Measurements from ENCODE around the gene UQCC3.
"Not testable (repeated sequence)": the region's sequence is repeated elsewhere in the genome, so short reads cannot be mapped to it uniquely, and the experiment has no call there.

The UQCC3 gene

DNA sequence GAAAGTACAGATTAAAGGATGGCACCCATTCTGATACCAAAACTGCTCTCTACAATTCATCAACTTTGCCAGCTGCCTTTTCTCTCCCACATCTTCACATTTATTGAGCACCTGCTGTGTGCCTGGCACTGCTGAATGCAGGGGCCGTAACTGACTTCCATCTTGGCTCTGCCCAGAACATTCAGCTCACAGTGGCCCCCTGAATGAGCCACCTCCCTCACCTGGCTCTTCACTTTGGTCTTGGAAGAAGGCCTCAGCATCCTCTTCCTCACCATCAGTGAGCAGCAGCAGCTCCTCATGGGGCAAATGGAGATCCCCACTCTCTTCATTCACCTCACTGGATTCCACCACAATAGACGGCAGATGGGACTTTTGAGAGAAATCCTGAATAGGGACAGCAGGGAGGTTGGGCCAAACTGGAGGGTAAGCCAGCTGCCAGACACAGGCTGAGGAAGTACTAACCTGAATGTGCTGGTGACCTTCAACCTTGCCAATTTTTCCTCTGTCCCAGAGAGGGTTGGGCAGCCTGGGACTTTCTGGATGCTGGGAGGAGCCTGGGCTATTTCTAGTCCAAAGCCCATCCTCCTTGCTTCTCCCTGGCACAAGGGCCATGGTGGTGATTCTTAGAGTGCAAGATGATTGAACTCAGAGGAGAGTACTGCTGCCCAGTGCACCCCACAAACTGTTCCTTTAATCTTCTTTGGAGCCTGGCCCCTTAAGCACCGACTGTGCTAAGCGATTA lies 1.9 kb upstream of the UQCC3 start:
- Histone ChIP-seq H3K9me3 (ENCODE audit: severe bottlenecking) (no peaks in the 10 kb centered on the region), H3K4me3 (ENCODE audit: low read depth, low read length) (peak overlapping the region; percentile 34)
- TF ChIP-seq, protein P1, sequence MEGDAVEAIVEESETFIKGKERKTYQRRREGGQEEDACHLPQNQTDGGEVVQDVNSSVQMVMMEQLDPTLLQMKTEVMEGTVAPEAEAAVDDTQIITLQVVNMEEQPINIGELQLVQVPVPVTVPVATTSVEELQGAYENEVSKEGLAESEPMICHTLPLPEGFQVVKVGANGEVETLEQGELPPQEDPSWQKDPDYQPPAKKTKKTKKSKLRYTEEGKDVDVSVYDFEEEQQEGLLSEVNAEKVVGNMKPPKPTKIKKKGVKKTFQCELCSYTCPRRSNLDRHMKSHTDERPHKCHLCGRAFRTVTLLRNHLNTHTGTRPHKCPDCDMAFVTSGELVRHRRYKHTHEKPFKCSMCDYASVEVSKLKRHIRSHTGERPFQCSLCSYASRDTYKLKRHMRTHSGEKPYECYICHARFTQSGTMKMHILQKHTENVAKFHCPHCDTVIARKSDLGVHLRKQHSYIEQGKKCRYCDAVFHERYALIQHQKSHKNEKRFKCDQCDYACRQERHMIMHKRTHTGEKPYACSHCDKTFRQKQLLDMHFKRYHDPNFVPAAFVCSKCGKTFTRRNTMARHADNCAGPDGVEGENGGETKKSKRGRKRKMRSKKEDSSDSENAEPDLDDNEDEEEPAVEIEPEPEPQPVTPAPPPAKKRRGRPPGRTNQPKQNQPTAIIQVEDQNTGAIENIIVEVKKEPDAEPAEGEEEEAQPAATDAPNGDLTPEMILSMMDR (IDR thresholded peaks at IDR 0.05; ENCODE audit: low read depth, low read length) = no peak

DNA sequence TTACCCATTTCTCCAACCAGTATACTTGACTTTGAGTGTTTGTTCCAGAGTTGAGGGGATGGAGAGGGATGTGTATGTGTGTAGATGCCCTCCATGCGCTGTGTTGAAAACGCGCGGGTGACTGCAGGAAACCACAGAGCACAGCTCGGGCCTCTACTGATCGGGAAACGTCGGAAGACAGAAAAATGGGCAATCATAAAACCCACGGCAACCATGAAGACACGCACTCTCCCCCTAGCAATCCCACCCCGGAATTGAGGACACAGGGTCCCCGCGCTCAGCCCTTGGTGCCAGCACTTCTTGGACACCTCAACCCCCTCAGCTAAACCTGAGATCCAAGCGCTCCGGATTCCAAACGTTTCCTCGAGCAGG lies 251 bp upstream of the UQCC3 start:
- Histone ChIP-seq H3K27me3 (ENCODE audit: insufficient read depth, low read depth, severe bottlenecking) (no peaks in the 10 kb centered on the region), H3K4me3 (ENCODE audit: low read depth, low read length) (peak overlapping the region; percentile 93), H3K36me3 (peaks cover 58% of the 10 kb centered on the region), H3K27ac (peak overlapping the region; percentile 88), H3K9me3 (ENCODE audit: severe bottlenecking) (no peaks in the 10 kb centered on the region)
- TF ChIP-seq, protein P1 (IDR thresholded peaks at IDR 0.05; ENCODE audit: low read depth, low read length) = no peak
- DNase-seq = no peak

More for the DNA sequence above, 1.9 kb upstream of the UQCC3 start:
- Histone ChIP-seq H3K36me3 (peaks cover 53% of the 10 kb centered on the region), H3K27me3 (ENCODE audit: insufficient read depth, low read depth, severe bottlenecking) (no peaks in the 10 kb centered on the region), H3K27ac (peak overlapping the region; percentile 88)
- DNase-seq = peak; percentile 79

- DNase-seq = no peak
- H3K27ac ChIP-seq = peak overlapping the region; percentile 38
- TF ChIP-seq, protein P1 (IDR thresholded peaks at IDR 0.05; ENCODE audit: low read depth, low read length) = no peak
- peaks cover 58% of the 10 kb centered on the region for H3K36me3 ChIP-seq
- H3K4me3 ChIP-seq (ENCODE audit: low read depth, low read length) = no peak overlapping the region
- no peaks in the 10 kb centered on the region for H3K9me3 ChIP-seq (ENCODE audit: severe bottlenecking)
- H3K27me3 ChIP-seq (ENCODE audit: insufficient read depth, low read depth, severe bottlenecking) = no peaks in the 10 kb centered on the region
These were observed 1.7 kb downstream of the UQCC3 start for GRCh38 chr11:62673196-62673525.

DNA sequence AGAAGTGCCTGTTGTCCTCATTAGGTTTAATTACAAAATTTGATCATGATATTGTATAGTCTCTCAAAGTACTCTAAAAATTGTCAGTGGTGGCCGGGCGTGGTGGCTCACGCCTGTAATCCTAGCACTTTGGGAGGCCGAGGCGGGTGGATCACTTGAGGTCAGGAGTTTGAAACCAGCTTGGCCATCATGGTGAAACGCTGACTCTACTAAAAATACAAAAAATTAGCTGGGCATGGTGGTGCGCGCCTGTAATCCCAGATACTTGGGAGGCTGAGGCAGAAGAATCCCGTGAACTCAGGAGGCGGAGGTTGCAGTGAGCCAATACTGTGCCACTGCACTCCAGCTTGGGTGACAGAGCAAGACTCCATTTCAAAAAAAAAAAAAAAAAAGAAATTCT lies 3.9 kb downstream of the UQCC3 start:
- not testable (repeated sequence) for DNase-seq; H3K9me3 ChIP-seq (ENCODE audit: severe bottlenecking); H3K27me3 ChIP-seq (ENCODE audit: insufficient read depth, low read depth, severe bottlenecking); H3K4me3 ChIP-seq (ENCODE audit: low read depth, low read length); H3K27ac ChIP-seq
- peaks cover 61% of the 10 kb centered on the region for H3K36me3 ChIP-seq

- Histone ChIP-seq H3K27ac (peak overlapping the region; percentile 39; the same call in 1 of the 2 replicates), H3K9me3 (ENCODE audit: severe bottlenecking) (no peaks in the 10 kb centered on the region), H3K36me3 (peaks cover 58% of the 10 kb centered on the region), H3K27me3 (ENCODE audit: insufficient read depth, low read depth, severe bottlenecking) (no peaks in the 10 kb centered on the region), H3K4me3 (ENCODE audit: low read depth, low read length) (no peak overlapping the region)
- TF ChIP-seq, protein P1 (IDR thresholded peaks at IDR 0.05; ENCODE audit: low read depth, low read length) = peak; percentile 19; the same call in 1 of the 2 replicates
- no peak for DNase-seq
These were observed 5.2 kb downstream of the UQCC3 start for GRCh38 chr11:62676698-62677097.

- peaks cover 56% of the 10 kb centered on the region for H3K36me3 ChIP-seq
- H3K9me3 ChIP-seq (ENCODE audit: severe bottlenecking) = no peaks in the 10 kb centered on the region
- DNase-seq = no peak
- TF ChIP-seq, protein P1 (IDR thresholded peaks at IDR 0.05; ENCODE audit: low read depth, low read length) = no peak
- H3K27me3 ChIP-seq (ENCODE audit: insufficient read depth, low read depth, severe bottlenecking) = no peaks in the 10 kb centered on the region
- peak overlapping the region; percentile 39; the same call in 1 of the 2 replicates for H3K27ac ChIP-seq
- H3K4me3 ChIP-seq (ENCODE audit: low read depth, low read length) = no peak overlapping the region
These were observed 5.7 kb downstream of the UQCC3 start for GRCh38 chr11:62677156-62677555.

All from WERI-Rb-1 (cell line).